K562 (cell line): ENCODE results near the gene MANF. TPM values are rescaled to one million over a fixed set of nuclear protein-coding genes. Genes with fewer than 3 reads are reported as not detected.

Experiments used
- ATAC-seq: fragments of 200-7000 bp; cut with Tn5 transposase; 3 replicates; pipeline ENCODE4 v1.9.1; 2020; ENCODE audit warnings: moderate library complexity
- BruUV-seq: library from RNA; stranded (reverse); fragments of 400-500 nt; replicated peaks from 2 replicates; lab custom pipeline; 2021; lab: Mats Ljungman, UMichigan
- CTCF ChIA-PET: fragments of 300-600 bp; formaldehyde crosslinking; extraction: SDS; loops from one replicate; lab custom pipeline; 2021; ENCODE audit warnings: low intra/inter-chr PET ratio; lab: Yijun Ruan, JAX
- POLR2A ChIA-PET: fragments of 300-600, 350-650 bp; sonication (Branson Sonifier 250); formaldehyde crosslinking; extraction: SDS; loops from one replicate; lab custom pipeline; 2021; ENCODE audit warnings: antibody characterized with exemption, inconsistent platforms; lab: Yijun Ruan, JAX
- DNase-seq, 4 experiments: peaks; one replicate each; pipeline versions ENCODE4 v3.0.0 to v3.0.0-alpha.2; 2011 to 2018; ENCODE audit warnings: low spot score in 3 of 4, mixed read lengths in 3 of 4; ENCODE audit errors: extremely low read depth in 1 of 4
- FAIRE-seq: peaks from 2 replicates; lab custom pipeline; 2011; peaks lifted over from hg19 to GRCh38; lab: Jason Lieb, UNC
- H2AFZ ChIP-seq: 2 replicates; pipeline ENCODE4 v1.6.0; 2011; ENCODE audit warnings: low read depth, low read length, control low read depth, inconsistent platforms
- H3K27ac ChIP-seq: fragments of 200-600 bp; 3 replicates; pipeline ENCODE4 v1.8.0; 2011; ENCODE audit warnings: low read depth, mild to moderate bottlenecking, control low read depth, inconsistent platforms, low read length, moderate library complexity, mixed read lengths; ENCODE audit errors: extremely low read depth
- H3K27me3 ChIP-seq, 2 experiments: fragments of 300-600 bp in 1 of 2; 2 replicates in 1 of 2; 3 replicates in 1 of 2; pipeline versions ENCODE4 v1.6.0 to v1.8.0; 2011; ENCODE audit warnings: inconsistent platforms in 2 of 2, low read length in 2 of 2, mild to moderate bottlenecking in 1 of 2, mixed read lengths in 1 of 2, moderate library complexity in 1 of 2; ENCODE audit not compliant: control insufficient read depth in 2 of 2, insufficient read depth in 2 of 2
- H3K36me3 ChIP-seq: fragments of 300-600 bp; 3 replicates; pipeline ENCODE4 v1.8.0; 2011; ENCODE audit warnings: mild to moderate bottlenecking, low read length, inconsistent platforms; ENCODE audit not compliant: control insufficient read depth, insufficient read depth
- H3K4me1 ChIP-seq, 2 experiments: fragments of 200-600 bp in 1 of 2; replicated peaks in 1 of 2; 2 replicates in 1 of 2; 3 replicates in 1 of 2; pipeline versions ENCODE4 v1.5.1 to v1.8.0; 2011; ENCODE audit warnings: inconsistent platforms in 2 of 2, low read length in 2 of 2, mild to moderate bottlenecking in 1 of 2, mixed read lengths in 1 of 2, moderate library complexity in 1 of 2; ENCODE audit not compliant: control insufficient read depth in 2 of 2, insufficient read depth in 2 of 2
- H3K4me2 ChIP-seq: 2 replicates; pipeline ENCODE4 v1.6.1; 2011; ENCODE audit warnings: low read length, control low read depth, inconsistent platforms, mixed read lengths; ENCODE audit not compliant: insufficient read depth
- H3K4me3 ChIP-seq: fragments of 200-600 bp; sonication (generic), shearing (Covaris generic); 2 replicates; pipeline ENCODE4 v1.5.1; 2016; ENCODE audit warnings: control low read depth, inconsistent platforms
- H3K79me2 ChIP-seq: fragments of 200-600 bp; 3 replicates; pipeline ENCODE4 v1.8.0; 2011; ENCODE audit warnings: low read length, inconsistent platforms; ENCODE audit not compliant: control insufficient read depth, insufficient read depth
- H3K9ac ChIP-seq, 2 experiments: 2 replicates each; pipeline versions ENCODE4 v1.6.0 to v1.6.1; 2011; ENCODE audit warnings: low read depth in 2 of 2, low read length in 2 of 2, control low read depth in 1 of 2, inconsistent platforms in 1 of 2, mild to moderate bottlenecking in 1 of 2, mixed read lengths in 1 of 2; ENCODE audit not compliant: insufficient read depth in 1 of 2
- H3K9me1 ChIP-seq: one replicate; pipeline ENCODE4 v1.6.0; 2011; ENCODE audit warnings: inconsistent platforms, mild to moderate bottlenecking, low read length, moderate library complexity; ENCODE audit not compliant: control insufficient read depth, insufficient read depth
- H3K9me3 ChIP-seq: replicated peaks from 2 replicates; pipeline ENCODE4 v1.5.1; 2011; ENCODE audit warnings: low read depth, low read length, inconsistent platforms; ENCODE audit not compliant: control insufficient read depth, insufficient read depth
- H4K20me1 ChIP-seq: replicated peaks from 2 replicates; pipeline ENCODE4 v1.6.1; 2011; ENCODE audit warnings: low read length, inconsistent platforms, mixed read lengths; ENCODE audit not compliant: control insufficient read depth, insufficient read depth
- CREB3 ChIP-seq: fragments of 450-650 bp; conservative IDR thresholded peaks from 2 replicates; pipeline ENCODE4 v1.6.1; 2016; ENCODE audit warnings: missing genetic modification characterization, low read depth, mild to moderate bottlenecking, missing compliant biosample characterization, moderate library complexity
- CSDE1 ChIP-seq, 2 experiments: fragments of 450-650 bp; IDR thresholded peaks; 2 replicates each; pipeline ENCODE4 v1.6.1; 2016; ENCODE audit warnings: mild to moderate bottlenecking in 1 of 2
- HDAC3 ChIP-seq: fragments of 450-650 bp; IDR thresholded peaks from 2 replicates; pipeline ENCODE4 v1.6.1; 2018; ENCODE audit warnings: borderline replicate concordance, mild to moderate bottlenecking, moderate library complexity; ENCODE audit not compliant: partially characterized antibody
- NFYB ChIP-seq: IDR thresholded peaks from 2 replicates; pipeline ENCODE4 v1.6.1; 2011; ENCODE audit warnings: mild to moderate bottlenecking, moderate library complexity; ENCODE audit not compliant: insufficient read length; ENCODE audit errors: extremely low read depth
- NUFIP1 ChIP-seq: fragments of 450-650 bp; IDR thresholded peaks from 2 replicates; pipeline ENCODE4 v1.6.1; 2018; ENCODE audit not compliant: partially characterized antibody
- ZFPM2 ChIP-seq: fragments of 250-450 bp; sonication (Bioruptor Pico); IDR thresholded peaks from 2 replicates; pipeline ENCODE4 v1.5.1; 2022; ENCODE audit warnings: mild to moderate bottlenecking
- WGBS: fragments of 100-300 bp; shearing (Covaris generic); methylation state at CpG from one replicate; pipeline ENCODE4 v1.1.6; 2016; ENCODE audit warnings: low coverage, mixed read lengths; ENCODE audit not compliant: insufficient coverage; ENCODE audit errors: missing lambda C conversion rate; 5-methylcytosine and 5-hydroxymethylcytosine counted together
- in situ Hi-C: fragments of 300-500 bp; cut with MboI; formaldehyde crosslinking; loops from 4 replicates; pipeline ENCODE4 v1.15.0; 2018; ENCODE audit warnings: inconsistent platforms, mixed read lengths
- intact Hi-C: fragments of 100-400 bp; cut with micrococcal nuclease; formaldehyde crosslinking; loops from 2 replicates; pipeline ENCODE4 v1.14.2; 2022
- polyA plus RNA-seq, 8 experiments: library from polyadenylated mRNA; depleted of rRNA in 4 of 8; stranded (reverse) in 5 of 8; unstranded in 3 of 8; fragments of >200 nt; fragmentation: Nextera tagmentation in 2 of 8; fragmentation: Illumina TruSeq in 1 of 8; extraction: Ambion mirVana in 2 of 8; extraction: Trizol in 1 of 8; gene quantifications; 2 replicates each; pipeline versions ENCODE4 v1.2.1 to v1.2.3, GENCODE V29; 2011 to 2014; ENCODE audit warnings: inconsistent platforms in 1 of 8, missing spikeins in 1 of 8
- total RNA-seq, 7 experiments: library from RNA; depleted of rRNA in 6 of 7; stranded (reverse); fragments of >200 nt in 6 of 7; fragmentation: Illumina TruSeq in 2 of 7; extraction: Trizol in 2 of 7; gene quantifications; 2 replicates each; pipeline versions ENCODE4 v1.2.1 to v1.2.3, GENCODE V29; 2011 to 2021; ENCODE audit warnings: low replicate concordance in 1 of 7

MANF gene
- total and polyA plus RNA-seq, 9 of the 15 experiments (the other 6 are each of a cell fraction or from before 2014, with no cell fraction given): 6.5 to 52.7 (median 42.3) TPM

GRCh38 chr3:51380601-51381332 lies 4.3 kb upstream of the MANF start:
- ATAC-seq (no peak), DNase-seq (no peak), FAIRE-seq (no peak)
- intact Hi-C loops (loop anchor here (10.0 kb wide), 1 partner anchor 766 kb away; the partner anchor contains the start of genes CISH and MAPKAPK3), in situ Hi-C loops (no loop called here)
- POLR2A ChIA-PET: interaction anchor here (0.6 to 1.3 kb wide), 3 partner anchors 9 to 19 kb away, joined by 3 to 5 read pairs (median 4); no protein-coding TSS in a partner anchor
- H3K79me2 ChIP-seq: peaks cover 18% of the 10 kb centered on the region
- WGBS: 35% methylated on average over 8 of the region's 15 CpGs
- no TSS peak for BruUV-seq
- H2AFZ ChIP-seq: no peak overlapping the region
- CTCF ChIA-PET: no interaction called here
- TF ChIP-seq CSDE1 (IDR thresholded peaks at IDR 0.05) (no peak), ZFPM2 (CRISPR knock-in tag) (no peak), NFYB (no peak), NUFIP1 (no peak)
- no peak overlapping the region for H3K9ac ChIP-seq
- no peaks in the 10 kb centered on the region for H3K9me1 ChIP-seq
- H3K4me2 ChIP-seq: no peak overlapping the region
- peaks cover 0 to 4% of the 10 kb centered on the region in 2 experiments; a peak in 3 of 5 replicates for H3K4me1 ChIP-seq
- peaks cover 3 to 28% of the 10 kb centered on the region in 2 experiments; a peak in 4 of 5 replicates for H3K27me3 ChIP-seq
- H3K36me3 ChIP-seq: no peaks in the 10 kb centered on the region
- H3K27ac ChIP-seq: no peak overlapping the region
- no peak overlapping the region for H3K4me3 ChIP-seq
- no peaks in the 10 kb centered on the region for H3K9me3 ChIP-seq
- H4K20me1 ChIP-seq: no peaks in the 10 kb centered on the region

GRCh38 chr3:51381333-51381705 lies 3.8 kb upstream of the MANF start:
- H3K4me2 ChIP-seq: no peak overlapping the region
- no peaks in the 10 kb centered on the region for H3K9me3 ChIP-seq
- H3K9me1 ChIP-seq: peaks cover 2% of the 10 kb centered on the region
- ATAC-seq (no peak), DNase-seq (no peak), FAIRE-seq (no peak)
- H3K27ac ChIP-seq: no peak overlapping the region
- CTCF ChIA-PET: no interaction called here
- no peaks in the 10 kb centered on the region for H4K20me1 ChIP-seq
- peaks cover 4% of the 10 kb centered on the region; the same call in 2 of the 3 replicates for H3K36me3 ChIP-seq
- no TSS peak for BruUV-seq
- H3K9ac ChIP-seq: no peak overlapping the region
- TF ChIP-seq HDAC3 (no peak), CREB3 (tag) (no peak)
- intact Hi-C loops (loop anchor here (10.0 kb wide), 1 partner anchor 767 kb away; the partner anchor contains the start of genes CISH and MAPKAPK3), in situ Hi-C loops (no loop called here)
- peaks cover 3 to 23% of the 10 kb centered on the region in 2 experiments; a peak in 4 of 5 replicates for H3K27me3 ChIP-seq
- no peak overlapping the region for H2AFZ ChIP-seq
- peaks cover 23% of the 10 kb centered on the region for H3K79me2 ChIP-seq
- WGBS: 77% methylated on average over 7 of the region's 18 CpGs
- POLR2A ChIA-PET: interaction anchor here (0.6 to 1.3 kb wide), 2 partner anchors 10 to 12 kb away, joined by 4 to 5 read pairs; no protein-coding TSS in a partner anchor
- no peak overlapping the region for H3K4me3 ChIP-seq
- peaks cover 4 to 5% of the 10 kb centered on the region in 2 experiments; a peak in 4 of 5 replicates for H3K4me1 ChIP-seq
